NCI-H1694 treated with DMSO at 0.1 percent for 48 hours (cell line): ENCODE results near the gene COL18A1.

ENCODE experiments used
- DNase-seq: peaks from one replicate; lab custom pipeline; 2025; lab: John Stamatoyannopoulos, UW

The COL18A1 gene

DNA sequence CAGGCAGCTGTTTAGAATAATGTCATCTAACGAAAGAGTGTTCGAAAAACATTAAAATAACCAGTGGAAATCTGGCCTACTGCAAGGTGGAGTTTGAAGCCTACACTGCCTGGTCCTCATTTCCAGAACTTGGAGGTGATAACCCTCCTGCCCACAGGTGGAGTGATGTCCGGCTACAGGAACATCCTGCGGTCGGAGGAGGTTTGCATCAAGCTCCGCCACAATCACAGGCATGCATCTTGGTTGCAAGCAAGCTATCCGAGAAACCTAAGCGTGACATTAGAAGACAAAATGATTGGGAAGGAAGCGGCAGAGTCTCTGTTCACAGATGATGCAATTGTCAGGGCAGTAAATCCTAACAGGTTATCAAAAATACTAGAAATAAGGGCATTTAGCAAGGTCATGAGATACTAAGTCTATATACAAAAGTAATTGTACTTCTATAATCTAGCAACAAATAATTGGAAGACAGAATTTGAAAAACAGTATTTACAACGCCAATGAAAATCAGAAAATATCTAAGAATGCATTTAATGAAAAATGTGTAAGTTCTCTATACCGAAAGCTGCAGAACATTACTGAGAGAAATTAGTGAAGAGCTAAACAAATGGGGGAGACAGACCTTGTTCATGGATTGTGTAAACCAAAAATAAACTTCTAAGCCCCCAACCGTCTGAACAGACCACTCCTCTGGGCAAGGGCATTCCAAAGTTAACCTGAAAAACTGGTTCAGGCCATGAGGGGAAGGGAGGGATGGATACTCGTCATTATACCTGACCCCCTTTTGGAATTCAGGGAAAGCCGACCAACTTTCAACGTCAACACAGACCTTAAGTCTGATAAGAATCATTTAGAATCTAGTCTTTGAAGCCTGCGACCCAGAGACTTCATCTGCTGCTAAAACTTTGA, 141.9 kb downstream of the COL18A1 start:
- no peak for DNase-seq

DNA sequence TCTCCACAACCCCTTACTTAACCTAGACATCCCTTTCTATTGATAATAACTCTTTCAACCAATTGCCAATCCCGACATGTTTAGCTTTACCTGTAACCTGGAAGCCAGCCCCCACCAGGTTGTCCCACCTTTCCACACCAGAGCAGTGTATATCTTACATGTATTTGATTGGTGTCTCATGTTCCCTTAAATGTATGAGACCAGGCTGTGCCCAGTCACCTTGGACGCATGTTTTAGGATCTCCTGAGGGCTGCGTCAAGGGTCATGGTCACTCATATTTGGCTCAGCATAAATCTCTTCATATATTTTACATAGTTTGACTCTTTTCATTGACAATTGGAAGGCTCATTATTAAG, 142.6 kb downstream of the COL18A1 start:
- DNase-seq = no peak

DNA sequence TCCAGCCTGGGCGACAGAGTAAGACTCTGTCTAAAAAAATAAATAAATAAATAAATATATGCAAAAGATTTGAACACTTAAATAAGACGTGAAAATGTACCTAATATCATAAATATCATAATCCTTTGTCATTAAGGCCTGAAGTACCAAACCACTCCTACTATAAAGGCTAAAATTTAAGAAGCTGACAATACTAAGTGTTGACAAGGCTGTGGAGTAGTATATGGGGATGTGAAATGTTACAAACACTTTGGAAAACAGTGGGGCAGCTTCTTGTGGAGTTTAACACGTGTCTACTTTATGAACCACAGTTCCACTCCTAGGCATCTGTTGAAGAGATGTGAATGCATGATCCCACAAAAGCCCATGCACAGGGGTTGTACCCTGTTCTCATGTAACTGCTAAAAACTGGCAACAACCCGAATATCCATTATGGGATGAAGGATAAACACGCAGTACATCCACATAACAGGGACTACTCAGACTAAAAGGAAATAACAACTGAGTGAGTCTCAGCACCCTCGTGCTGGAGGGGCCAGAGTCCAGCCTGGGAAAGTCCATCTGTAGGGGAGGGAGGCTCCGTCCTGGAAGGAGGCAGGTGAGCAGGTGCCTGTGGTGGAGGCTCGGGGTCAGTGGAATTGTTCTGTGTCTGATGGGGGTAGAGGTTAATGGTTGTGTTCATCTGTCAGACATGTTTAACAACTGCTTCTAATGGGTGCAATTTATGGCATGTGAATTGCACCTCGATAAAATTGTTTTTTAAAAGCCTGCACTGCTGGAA, 143.9 kb downstream of the COL18A1 start:
- DNase-seq = no peak

DNA sequence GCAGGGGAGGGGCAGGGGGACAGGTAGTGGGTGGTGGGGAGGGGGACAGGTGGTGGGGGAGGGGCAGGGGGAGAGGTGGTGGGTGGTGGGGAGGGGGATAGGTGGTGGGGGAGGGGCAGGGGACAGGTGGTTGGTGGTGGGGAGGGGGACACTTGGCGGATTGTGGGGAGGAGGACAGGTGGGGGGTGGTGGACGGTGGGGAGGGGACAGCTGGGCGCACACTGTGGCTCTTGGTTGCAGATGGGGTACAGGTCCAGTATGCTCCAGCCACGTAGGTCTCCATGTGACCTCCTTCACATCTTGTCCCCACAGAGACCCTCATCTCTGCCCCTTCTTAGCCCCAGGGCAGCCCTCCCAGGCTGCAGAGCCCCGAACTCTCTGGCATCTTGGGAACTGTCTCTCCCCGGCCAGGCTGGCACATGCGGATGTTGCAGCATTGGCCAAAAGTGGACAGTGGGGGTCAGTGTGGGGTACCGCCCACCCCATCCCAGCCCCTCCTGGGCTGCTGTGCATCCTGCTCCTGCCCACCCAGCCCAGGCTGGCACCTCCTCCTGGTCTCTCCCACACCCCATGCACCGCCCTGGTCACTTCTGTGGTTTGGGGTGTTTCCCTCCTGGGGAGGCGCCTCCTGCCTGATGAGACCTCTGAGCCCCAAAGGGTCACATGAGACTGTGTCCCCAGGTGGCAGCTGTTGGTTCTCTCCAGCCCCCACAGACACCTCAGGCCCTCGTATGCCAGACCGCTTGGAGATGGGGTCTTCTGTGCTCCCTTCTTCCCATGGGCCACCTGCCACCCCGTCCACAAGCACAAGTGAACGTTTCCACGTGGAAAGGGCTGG, 144.9 kb downstream of the COL18A1 start:
- DNase-seq = no peak

DNA sequence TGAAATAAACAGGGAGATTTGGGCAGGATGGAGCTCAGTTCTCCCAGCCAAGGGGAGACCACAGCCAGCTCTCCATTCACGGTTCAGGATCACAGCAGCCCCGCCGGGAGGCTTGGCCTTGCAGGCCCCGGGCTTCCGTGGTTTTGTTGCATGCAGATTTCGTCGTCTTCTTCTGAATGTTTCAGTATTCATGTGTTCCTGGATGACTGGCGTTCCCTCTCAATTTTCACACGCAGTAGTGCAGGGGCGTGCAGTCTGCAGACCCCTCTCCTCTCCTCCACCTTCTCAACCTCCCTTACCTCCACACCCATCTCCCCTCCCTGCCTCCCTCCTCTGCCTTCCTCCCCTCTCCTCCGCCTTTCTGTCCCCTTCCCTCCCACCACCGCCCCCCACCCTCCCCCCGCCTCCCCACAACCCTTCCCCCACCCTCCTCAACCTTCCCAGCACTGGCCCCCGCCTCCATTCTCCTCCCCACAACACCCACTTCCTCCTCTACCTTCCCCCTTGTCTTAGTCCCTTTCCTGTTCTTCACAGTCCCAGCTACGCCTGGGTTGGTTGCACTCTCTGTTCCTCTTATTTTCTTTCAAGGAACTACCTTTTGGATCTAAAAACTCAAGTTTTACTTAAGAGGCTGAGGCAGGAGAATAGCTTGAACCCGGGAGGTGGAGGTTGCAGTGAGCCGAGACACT, 145.7 kb downstream of the COL18A1 start:
- DNase-seq = no peak

DNA sequence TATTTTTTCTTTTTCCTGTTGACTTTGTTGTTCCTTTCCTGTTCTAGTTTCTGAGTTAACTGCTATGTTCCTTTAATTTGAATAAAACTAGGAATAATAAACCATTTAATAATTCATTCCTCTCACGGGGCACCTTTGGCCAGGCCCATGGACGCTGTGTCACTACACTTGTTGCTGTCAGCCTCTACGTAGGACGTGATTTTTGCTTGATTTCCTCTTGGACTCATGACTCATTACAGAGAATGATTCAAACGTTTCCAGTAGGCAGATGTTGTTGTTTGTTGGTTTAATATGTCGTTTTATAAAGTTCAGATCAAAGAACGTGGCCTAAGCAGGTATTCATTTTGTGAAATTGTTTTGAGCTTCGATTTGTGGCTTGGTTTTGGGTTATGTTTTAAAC, 146.4 kb downstream of the COL18A1 start:
- no peak for DNase-seq

DNA sequence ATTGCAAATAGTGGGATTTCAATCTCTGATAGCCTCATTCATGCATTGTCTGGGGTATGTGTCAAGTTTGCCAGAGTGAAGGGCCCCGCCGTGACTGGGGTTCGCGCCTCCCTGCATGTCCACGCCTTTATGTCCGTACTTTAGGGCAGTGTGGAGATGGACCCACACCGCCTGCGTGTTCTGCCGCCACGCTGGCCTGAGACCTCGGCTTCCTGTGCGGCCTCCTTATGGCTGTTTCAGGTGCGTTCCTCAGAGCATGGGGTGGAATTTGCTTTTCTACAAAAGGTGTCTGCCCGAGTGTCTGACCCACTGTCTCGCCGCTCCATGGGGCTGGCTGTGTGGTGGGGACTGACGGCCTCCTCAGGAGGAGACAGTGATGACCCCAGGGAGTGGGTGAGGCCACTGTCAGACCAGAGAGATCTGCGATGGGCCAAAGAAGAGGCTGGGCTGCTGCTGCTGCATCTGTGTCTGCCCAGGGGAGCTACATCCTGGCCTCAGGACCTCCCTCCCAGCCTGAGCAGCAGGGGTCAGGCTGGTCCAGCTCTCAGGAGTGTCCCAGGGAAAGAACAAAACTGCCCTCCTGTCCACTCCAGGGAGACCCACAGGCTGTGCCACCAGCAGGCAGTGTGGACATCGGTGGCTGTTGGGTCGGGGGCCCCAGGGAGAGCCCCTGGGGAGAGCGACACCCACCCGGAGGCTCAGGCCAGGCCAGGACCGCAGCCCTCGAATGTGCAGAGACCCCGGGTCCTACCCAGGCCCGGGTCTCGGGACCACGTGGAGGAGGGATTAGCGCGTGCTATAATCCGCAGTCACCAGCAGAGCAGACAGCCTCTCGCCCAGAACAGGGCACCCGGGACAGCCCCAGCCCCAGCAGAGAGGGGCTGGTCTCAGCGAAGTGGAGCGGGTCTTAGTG, 147.1 kb downstream of the COL18A1 start:
- no peak for DNase-seq

DNA sequence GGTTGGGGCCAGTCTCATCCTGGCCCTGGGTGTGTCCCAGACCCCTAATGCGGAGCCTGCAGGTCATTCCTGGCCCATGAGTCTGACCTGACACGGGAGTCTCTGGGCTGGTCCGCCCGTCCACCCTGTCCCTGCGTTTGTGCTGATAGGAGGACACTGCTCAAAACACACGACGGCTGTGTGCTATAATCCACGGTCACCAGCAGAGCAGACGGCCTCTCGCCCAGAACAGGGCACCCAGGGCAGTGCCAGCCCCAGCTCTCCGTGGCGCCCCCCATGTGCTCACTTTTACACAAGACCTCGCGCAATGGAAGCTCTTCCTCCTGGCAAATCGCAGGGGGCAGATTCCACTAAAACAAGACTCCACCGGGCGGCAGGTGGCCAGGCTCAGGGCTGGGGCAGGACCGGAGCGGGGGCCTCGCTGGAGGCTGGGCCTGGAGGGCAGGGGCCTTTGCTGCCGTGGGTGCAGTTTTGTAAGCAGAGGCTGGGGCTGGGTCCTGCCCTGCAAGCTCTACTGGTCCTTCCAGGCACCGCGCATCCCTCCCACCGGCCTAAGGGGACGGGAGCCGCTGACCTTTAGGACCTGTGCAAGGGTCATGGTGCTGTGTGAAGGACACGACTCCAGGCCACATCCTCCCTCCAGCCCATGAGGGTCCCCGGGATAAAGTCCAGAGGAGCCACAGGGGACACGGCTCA, 147.9 kb downstream of the COL18A1 start:
- DNase-seq = no peak

DNA sequence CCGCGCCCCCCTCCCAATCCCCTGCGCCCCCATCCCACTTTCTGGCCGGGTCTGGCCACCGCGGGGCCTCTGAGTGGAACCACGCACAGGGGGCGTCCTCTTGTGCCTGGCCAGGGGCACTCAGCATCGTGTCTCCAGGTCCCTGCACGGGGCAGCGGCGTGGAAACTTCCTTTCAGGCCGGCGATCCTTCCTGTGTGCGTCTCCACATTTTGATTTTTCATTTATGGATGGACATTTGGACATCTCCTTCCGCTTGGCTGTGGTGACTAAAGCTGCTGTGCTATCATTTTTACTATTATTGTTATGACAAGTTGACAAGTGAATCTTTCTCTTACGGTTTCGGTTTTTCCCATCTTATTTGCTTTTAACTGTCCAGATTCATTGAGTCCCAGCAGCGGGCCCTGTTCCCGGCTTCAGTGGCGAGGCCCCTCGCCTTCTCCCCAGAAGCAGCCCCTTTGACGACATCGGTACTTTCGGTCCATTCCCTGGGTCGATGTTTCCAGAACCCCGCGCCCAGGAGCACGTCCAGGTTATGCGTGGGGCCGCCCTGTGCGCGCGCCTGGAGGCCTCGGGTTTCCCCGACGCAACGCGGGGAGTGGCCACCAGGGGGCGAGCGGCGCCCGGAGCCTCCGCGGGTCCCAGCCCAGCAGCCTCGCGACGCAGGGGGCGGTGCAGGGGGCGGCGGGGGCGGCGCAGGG, 149.7 kb downstream of the COL18A1 start:
- DNase-seq = no peak

DNA sequence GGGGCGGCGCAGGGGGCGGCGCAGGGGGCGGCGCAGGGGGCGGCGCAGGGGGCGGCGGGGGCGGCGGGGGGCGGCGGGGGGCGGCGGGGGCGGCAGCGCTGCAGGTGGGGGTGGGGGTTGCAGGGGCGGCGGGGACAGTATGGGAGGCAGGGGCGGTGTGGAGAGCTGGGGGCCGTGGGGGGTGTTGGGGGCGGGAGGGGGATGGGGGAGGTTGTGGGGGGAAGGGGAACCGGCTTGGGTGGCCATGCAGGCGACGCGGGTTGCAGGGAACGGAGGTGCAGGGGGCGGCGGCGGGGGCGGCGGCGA, 150.2 kb downstream of the COL18A1 start:
- no peak for DNase-seq

DNA sequence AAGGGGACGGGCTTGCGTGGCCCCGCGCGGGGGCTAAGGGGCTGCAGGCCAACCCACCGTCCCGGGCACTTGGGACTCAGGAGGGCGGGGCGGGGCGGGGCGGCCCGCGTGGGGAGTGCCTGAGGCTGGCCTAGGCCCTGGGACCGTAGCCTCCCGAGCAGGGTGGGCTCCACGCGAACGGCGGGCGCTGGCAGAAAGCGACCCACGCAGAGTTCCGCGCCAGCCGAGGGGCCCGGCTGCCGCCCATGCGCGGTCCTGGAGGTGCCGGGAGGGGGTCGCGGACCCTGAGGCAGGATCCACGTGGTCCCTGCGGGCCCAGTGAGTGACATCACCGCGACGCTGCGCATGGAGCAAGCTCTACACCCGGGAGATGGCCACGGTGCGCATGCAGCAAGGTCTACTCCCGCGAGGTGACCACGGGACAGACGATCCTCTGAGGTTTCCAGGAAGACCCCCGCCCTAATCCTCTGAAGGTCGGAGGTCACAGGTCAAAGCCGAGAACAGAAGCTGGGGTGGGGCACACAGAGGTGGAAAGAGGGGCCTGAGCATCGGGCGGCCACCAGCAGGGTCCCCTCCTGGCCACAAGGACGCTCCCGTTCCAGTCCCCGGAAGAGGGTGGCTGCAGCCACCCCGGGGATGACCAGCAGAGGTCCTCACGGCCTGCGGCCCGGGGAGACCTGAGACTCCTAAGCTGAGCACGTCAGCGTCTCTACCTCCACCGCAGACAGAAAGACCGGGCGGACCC, 150.8 kb downstream of the COL18A1 start:
- DNase-seq = no peak

DNA sequence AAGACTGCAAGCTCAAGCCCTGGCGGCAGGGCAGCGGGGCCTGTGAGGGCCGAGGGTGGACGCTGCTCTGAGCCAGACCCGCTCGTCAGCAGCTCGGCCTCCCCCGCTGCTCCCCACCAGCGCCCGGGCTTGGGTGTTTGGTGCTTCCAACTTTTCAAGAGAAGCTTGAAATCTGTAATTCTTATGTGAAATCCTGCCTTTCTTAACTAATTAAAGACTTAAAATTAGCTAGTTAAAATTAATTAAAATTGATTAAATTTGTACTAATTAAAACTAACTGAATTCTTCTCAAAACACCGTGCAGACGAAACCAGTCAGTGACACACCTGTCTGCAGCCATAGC, 151.3 kb downstream of the COL18A1 start:
- no peak for DNase-seq

DNA sequence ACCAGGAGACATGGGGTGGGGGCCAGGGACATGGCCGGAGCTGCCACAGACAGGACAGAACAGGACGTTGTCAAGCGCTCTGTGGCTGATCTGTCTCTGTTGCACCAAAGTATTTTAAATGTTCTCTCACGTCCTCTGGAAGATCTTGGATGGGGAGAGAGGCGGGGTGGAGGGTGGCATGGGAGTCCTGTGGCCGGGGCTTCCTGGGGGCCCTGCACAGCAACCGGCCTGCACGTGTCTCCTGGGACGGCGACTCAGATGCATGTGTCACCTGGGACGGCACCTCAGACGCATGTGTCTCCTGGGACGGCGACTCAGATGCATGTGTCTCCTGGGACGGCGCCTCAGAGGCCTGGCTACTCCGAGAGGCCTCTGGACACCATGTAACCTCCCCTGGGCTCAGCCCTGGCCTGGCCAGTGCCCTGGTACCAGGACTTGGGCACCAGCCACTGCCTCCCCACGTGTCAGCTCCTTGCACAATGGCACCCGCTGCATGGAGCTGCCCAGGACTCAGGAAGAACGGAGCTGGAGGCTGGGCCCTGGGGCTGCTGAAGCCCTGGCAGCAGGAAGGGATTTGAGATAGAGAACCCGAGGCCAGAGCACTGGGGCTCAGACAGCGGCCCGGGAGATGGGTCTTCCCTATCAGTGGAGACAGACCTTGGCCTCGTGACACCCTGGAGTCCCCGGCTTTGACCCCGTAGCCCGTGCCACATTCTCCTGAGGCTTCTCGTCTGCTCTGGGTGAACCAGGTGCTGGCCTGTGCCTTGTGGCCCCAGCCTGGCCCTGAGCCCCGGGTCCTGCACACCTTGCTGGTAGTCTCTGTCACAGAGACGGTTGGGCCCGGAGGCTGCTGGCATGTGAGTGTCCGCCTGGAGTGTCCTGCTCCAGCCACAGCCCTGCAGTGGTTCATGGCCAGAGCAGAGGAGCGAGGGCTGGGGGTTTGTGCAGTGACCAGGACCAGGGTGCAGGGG, 152.0 kb downstream of the COL18A1 start:
- no peak for DNase-seq

DNA sequence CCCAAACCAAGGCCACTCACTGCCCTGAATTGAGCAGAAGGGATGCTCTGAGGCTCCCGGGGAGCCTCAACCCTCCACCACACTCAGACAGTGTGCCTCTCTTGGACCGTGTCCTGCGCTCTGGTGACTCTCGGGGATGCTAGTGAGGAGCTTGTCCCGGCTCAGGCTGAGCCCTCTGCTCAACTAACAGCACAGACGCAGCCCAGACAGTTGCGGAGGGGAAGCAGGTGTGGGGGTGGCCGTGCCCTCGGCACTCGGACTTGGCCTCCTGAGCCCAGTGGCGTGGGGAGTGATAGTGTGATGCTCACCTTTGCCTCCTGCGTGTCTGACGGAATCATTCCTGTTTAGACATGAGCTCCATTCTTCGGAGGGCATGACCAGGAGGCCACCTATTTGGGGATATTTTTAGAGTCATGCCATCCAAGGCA, 152.7 kb downstream of the COL18A1 start:
- DNase-seq = no peak

DNA sequence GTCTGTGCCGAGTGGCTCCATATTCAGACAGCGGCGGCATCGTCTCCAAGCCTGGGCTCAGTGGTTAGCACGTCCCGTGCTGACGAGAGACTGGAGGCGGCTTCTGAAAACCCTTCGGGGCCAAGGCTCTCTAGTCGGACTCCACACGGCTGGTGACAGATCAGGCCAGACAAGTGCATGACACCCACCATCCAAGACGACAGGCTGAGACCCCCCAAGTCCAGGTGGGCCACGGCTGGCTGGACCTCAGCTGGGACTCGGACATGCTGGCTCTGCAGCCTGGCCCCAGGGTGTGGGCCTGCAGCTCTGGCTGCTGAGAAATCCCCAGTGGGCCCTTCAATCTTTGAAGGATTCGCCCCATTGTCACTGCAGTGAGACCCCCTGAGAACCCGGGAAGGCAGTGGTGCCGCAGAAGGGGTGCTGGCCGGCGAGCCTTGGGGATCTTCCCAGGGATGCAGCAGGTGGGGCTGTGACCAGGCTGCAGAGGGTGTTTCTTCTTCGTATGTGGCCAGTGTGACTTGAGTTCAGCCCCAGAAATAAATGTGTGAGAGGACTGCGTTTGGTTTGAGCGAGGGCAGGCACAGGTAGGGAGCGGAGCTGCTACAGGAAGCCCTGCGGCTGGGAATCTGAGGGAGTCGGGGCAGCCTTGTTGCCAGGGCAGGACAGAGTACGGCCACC, 153.2 kb downstream of the COL18A1 start:
- DNase-seq = no peak

DNA sequence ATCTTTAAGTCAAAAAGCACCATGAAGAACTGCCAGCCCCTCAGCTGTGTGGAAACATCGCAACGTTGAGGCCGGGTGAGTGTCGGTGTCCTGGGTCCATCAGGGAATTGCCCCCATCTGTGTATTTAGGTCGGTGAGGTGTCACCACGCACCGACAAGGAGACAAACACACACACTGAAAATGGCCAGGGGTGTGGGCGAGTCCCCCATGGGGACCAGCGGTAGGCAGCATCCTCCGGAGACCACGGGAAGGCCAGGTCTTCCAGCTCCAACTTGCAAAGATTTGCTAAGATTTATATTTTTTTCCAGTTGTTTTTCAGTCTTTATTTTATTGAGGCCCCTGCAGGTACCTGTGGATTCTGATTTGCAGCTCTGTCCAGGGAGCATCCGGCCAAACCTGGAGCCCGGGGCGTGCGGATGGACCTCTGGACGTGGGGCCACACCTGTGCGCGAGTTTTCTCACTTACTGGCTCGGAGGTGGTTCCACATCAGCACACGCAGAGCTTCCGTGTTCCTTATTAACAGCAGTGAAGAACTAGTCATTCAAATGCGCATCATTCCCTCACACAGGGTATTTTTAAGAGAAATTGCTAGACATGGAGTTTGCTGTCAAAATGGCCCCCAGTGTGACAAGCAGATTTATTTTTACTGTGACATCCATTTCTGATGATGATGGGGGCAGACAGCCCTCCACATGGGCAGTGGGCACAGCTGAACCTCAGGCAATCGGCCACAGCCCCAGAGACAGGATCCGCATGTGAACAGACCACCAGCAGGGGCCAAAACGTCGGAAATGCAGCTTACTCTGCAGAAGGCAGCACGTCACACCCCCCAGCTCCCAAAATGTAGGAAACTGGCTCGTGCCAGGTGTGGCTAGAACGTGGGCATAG, 154.5 kb downstream of the COL18A1 start:
- no peak for DNase-seq
